Measurements from ENCODE around the gene PPP4R2. TPM values are rescaled to one million over a fixed set of nuclear protein-coding genes. Genes with fewer than 3 reads are reported as not detected.

PPP4R2 gene
- total RNA-seq, 4 donors from 2014 or later = 72.9 to 134 (median 80.6) TPM

- H3K27me3 ChIP-seq = no peaks in the 10 kb centered on the region
- H3K4me1 ChIP-seq = peaks cover 0 to 87% (median 27%) of the 10 kb centered on the region in 4 donors
- no peak overlapping the region for H3K4me3 ChIP-seq
- TF ChIP-seq POLR2A (IDR thresholded peaks at IDR 0.05) = no peak
- 60 to 82% methylated on average over 4 of the region's 4 CpGs for WGBS, 2 donors
- peak overlapping the region in 2 of 4 donors; percentile 43 to 55 for H3K27ac ChIP-seq
- no peaks in the 10 kb centered on the region for H3K36me3 ChIP-seq
- no peak for DNase-seq (ENCODE audit: low spot score in 2 of 2)
- no peaks in the 10 kb centered on the region for H3K9me3 ChIP-seq
These were observed 32.2 kb downstream of the PPP4R2 start for GRCh38 chr3:73028803-73029202.

DNA sequence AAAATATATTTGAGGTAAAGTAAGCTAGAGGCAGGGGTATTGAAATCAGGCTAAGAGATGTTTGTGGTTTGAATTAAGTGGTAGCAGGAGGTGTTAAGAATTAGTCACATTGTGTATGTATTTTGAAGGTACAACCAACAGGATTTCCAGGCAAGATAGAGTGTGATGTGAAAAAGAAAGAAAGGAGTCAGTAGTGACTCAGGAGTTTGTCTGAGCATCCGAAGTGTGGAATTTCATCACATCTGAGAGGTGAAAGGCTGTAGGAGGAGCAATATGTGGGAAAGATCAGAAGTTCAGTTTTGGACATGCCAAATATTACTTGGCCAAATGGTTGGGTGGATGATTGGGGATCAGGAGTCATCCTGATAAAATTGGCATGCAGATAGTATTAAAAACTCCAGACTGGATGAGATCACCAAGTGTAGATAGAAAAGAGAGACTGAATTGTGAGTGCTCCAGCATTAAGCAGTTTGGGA, 32.7 kb downstream of the PPP4R2 start:
- Histone ChIP-seq H3K27ac (peak overlapping the region in 2 of 4 donors; percentile 43 to 55), H3K27me3 (no peaks in the 10 kb centered on the region), H3K9me3 (no peaks in the 10 kb centered on the region), H3K4me3 (no peak overlapping the region), H3K36me3 (no peaks in the 10 kb centered on the region), H3K4me1 (peaks cover 0 to 84% (median 23%) of the 10 kb centered on the region in 4 donors)
- DNase-seq (ENCODE audit: low spot score in 2 of 2) = peak in 1 of 2 donors; percentile 12
- 16 to 24% methylated on average over 1 of the region's 1 CpG for WGBS, 2 donors
- TF ChIP-seq POLR2A (IDR thresholded peaks at IDR 0.05) (no peak), EP300 (IDR thresholded peaks at IDR 0.05) (peak in 1 of 2 donors; percentile 23), CTCF (IDR thresholded peaks at IDR 0.05) (no peak)

- peaks cover 0 to 79% (median 16%) of the 10 kb centered on the region in 4 donors for H3K4me1 ChIP-seq
- WGBS, 2 donors = 89 to 92% methylated on average over 1 of the region's 1 CpG
- no peaks in the 10 kb centered on the region for H3K27me3 ChIP-seq
- no peak overlapping the region for H3K4me3 ChIP-seq
- no peaks in the 10 kb centered on the region for H3K9me3 ChIP-seq
- no peak for TF ChIP-seq EP300 (IDR thresholded peaks at IDR 0.05)
- no peak for TF ChIP-seq CTCF (IDR thresholded peaks at IDR 0.05)
- no peak for TF ChIP-seq POLR2A (IDR thresholded peaks at IDR 0.05)
- no peak for DNase-seq (ENCODE audit: low spot score in 2 of 2)
- H3K36me3 ChIP-seq = no peaks in the 10 kb centered on the region
- peak overlapping the region in 2 of 4 donors; percentile 43 to 55 for H3K27ac ChIP-seq
These were observed 33.5 kb downstream of the PPP4R2 start for GRCh38 chr3:73030073-73030597.

DNA sequence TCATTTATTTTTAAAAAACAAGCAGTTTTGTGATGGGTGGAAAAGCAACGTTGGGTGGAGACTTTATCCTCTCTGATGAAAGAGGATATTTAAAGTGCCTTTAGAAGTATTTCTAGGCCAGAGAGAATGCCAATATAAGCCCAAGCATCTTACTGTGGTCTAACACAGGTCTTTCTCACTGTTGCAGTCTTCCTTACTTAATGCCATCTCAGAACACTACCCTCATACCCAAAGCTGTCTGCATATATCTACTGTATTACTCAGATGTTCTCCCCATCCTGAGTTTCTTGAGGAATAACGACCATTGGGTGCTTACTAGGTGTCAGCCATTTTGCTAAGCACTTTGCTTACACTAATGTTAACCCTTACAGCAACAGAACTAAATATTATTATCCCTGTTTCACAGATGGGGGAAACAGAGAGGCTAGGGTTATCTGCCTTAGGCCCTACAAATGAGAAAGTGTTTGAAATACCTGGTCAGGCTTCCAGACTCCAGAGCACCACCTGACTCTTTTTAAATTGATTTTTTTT, 35.0 kb downstream of the PPP4R2 start:
- no peaks in the 10 kb centered on the region for H3K36me3 ChIP-seq
- H3K27ac ChIP-seq = no peak overlapping the region
- H3K4me1 ChIP-seq = peaks cover 0 to 75% (median 12%) of the 10 kb centered on the region in 4 donors
- no peak for TF ChIP-seq POLR2A (IDR thresholded peaks at IDR 0.05)
- TF ChIP-seq CTCF (IDR thresholded peaks at IDR 0.05) = no peak
- no peak for TF ChIP-seq EP300 (IDR thresholded peaks at IDR 0.05)
- H3K4me3 ChIP-seq = no peak overlapping the region
- no peaks in the 10 kb centered on the region for H3K9me3 ChIP-seq
- no peaks in the 10 kb centered on the region for H3K27me3 ChIP-seq
- 20 to 30% methylated on average over 2 of the region's 2 CpGs for WGBS, 2 donors
- DNase-seq (ENCODE audit: low spot score in 2 of 2) = no peak

DNA sequence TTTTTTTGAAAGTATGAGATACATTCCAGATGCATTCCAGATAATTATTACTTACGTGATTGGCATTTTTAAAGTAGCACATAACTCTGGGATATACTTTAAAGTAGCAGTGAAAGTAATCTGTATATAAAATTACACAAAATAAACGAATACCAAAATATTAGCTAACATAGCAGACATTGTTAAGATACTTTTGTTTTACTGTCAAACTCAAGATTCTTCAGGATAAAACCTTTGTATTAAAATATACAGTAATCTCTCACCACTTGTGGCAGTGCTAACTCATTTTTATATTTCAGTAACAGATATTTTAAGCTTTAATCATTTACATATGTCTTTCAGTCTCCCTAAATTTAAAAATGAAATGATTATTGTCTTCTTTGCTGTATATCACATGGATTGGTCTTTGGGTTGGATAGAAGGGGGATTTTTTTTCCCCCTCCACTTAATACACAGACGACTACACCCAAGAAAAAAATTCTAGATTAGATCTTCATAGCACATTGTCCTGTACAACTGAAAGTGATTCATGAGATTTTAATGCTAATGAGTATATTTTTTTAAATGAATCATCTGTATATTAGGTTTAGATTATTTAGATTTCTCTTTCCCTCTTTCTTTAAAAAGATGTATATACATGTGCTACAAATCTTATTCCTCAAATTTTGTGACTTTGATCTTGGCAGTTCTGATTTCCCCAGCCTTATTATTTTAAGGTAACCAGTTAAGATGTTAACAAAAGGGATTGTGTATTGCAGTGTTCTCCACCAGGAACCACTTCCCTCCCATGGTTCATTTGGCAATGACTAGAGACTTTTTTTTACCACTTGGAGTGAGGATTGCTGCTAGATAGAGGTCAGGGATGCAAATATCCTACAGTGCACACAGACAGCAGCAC, 40.3 kb downstream of the PPP4R2 start:
- H3K27me3 ChIP-seq = no peaks in the 10 kb centered on the region
- H3K4me3 ChIP-seq = no peak overlapping the region
- 51 to 56% methylated on average over 3 of the region's 3 CpGs for WGBS, 2 donors
- no peaks in the 10 kb centered on the region for H3K9me3 ChIP-seq
- peaks cover 0 to 82% (median 14%) of the 10 kb centered on the region in 4 donors for H3K4me1 ChIP-seq
- no peak overlapping the region for H3K27ac ChIP-seq
- no peak for TF ChIP-seq EP300 (IDR thresholded peaks at IDR 0.05)
- TF ChIP-seq CTCF (IDR thresholded peaks at IDR 0.05) = no peak
- no peak for TF ChIP-seq POLR2A (IDR thresholded peaks at IDR 0.05)
- H3K36me3 ChIP-seq = no peaks in the 10 kb centered on the region
- DNase-seq (ENCODE audit: low spot score in 2 of 2) = no peak

Measured in tibial nerve (tissue), 4 donors.